Skeletal muscle satellite cell (primary cell): ENCODE data around the gene HM13.
"Not testable (repeated sequence)": the region's sequence is repeated elsewhere in the genome, so short reads cannot be mapped to it uniquely, and the experiment has no call there.

Source experiments
- H3K27me3 ChIP-seq: 2 replicates; pipeline ENCODE4 v1.7.0; 2013; ENCODE audit warnings: low read length; ENCODE audit not compliant: control insufficient read depth, insufficient read depth
- H3K36me3 ChIP-seq: 2 replicates; pipeline ENCODE4 v1.7.0; 2013; ENCODE audit warnings: mild to moderate bottlenecking, control low read depth, low read length; ENCODE audit not compliant: insufficient read depth
- H3K4me1 ChIP-seq: 2 replicates; pipeline ENCODE4 v1.7.0; 2013; ENCODE audit warnings: low read length; ENCODE audit not compliant: control insufficient read depth, insufficient read depth
- H3K4me2 ChIP-seq: 2 replicates; pipeline ENCODE4 v1.7.0; 2013; ENCODE audit warnings: mild to moderate bottlenecking, low read length
- H3K4me3 ChIP-seq: 2 replicates; pipeline ENCODE4 v1.7.0; 2013; ENCODE audit warnings: low read length
- H3K9ac ChIP-seq: 2 replicates; pipeline ENCODE4 v1.7.0; 2013; ENCODE audit warnings: mild to moderate bottlenecking, low read depth, low read length, moderate library complexity
- H3K9me3 ChIP-seq: replicated peaks from 2 replicates; pipeline ENCODE4 v1.7.0; 2013; ENCODE audit warnings: mild to moderate bottlenecking, control low read depth, low read length
- small RNA-seq: library from RNA; depleted of rRNA; stranded (forward); fragments of <200 nt; gene quantifications from one replicate; pipeline ENCODE3, GENCODE V24; 2012

Gene HM13

GRCh38 chr20:31607640-31608250 lies 93.5 kb downstream of the HM13 start:
- Histone ChIP-seq H3K27me3 (no peaks in the 10 kb centered on the region), H3K36me3 (peaks cover 19% of the 10 kb centered on the region), H3K9ac (peak overlapping the region; percentile 98), H3K4me3 (peak overlapping the region; percentile 96), H3K9me3 (no peaks in the 10 kb centered on the region), H3K4me2 (peak overlapping the region; percentile 88), H3K4me1 (peaks cover 40% of the 10 kb centered on the region)

DNA sequence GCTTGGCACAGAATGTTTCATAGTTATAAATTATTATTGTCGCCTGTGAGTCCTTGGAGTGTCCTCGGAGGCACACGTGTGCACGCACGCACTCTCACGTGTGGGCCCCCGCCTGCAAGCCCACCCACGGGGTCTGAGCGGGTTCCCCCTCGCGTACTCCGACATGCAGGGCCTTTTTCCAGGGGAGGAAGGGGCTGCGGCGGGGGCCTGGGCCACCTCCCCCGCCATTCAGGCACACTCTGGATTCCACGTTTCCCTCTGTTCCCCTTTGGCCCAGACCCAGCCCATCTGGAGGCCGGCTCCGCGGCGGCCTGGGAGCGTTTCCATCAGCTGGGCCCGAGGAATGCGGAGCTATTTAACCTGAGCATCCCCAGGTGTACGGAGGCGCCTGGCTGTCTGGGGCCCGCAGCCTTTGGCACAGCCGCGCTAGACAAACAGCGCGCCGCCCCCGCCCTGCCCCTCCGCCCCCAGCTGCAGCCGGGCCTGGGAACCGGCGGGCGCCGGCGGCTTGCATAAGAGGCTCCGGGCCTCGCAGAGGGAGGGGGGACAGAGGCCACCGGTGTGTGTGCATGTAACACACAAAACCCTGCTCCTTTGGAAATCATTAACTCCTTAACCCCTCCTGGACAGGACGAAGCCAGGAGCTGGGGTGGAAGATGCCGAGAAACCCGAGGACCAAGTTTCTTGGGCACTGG lies 94.2 kb downstream of the HM13 start:
- Histone ChIP-seq H3K9me3 (no peaks in the 10 kb centered on the region), H3K4me2 (peak overlapping the region; percentile 88), H3K4me1 (peaks cover 34% of the 10 kb centered on the region), H3K36me3 (peaks cover 19% of the 10 kb centered on the region), H3K27me3 (no peaks in the 10 kb centered on the region), H3K9ac (peak overlapping the region; percentile 98), H3K4me3 (peak overlapping the region; percentile 96)

DNA sequence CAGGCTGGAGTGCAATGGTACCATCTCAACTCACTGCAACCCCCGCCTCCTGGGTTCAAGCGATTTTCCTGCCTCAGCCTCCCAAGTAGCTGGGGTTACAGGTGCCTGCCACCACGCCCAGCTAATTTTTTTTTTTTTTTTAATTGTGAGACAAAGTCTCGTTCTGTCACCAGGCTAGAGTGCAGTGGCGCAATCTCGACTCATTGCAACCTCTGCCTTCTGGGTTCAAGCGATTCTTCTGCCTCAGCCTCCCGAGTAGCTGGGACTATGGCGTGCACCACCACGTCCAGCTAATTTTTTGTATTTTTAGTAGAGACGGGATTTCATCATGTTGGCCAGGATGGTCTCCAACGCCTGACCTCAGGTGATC lies 98.0 kb downstream of the HM13 start:
- not testable (repeated sequence) for H3K4me3 ChIP-seq, H3K9ac ChIP-seq, H3K9me3 ChIP-seq, H3K4me2 ChIP-seq, H3K36me3 ChIP-seq, H3K27me3 ChIP-seq
- H3K4me1 ChIP-seq = peaks cover 25% of the 10 kb centered on the region

DNA sequence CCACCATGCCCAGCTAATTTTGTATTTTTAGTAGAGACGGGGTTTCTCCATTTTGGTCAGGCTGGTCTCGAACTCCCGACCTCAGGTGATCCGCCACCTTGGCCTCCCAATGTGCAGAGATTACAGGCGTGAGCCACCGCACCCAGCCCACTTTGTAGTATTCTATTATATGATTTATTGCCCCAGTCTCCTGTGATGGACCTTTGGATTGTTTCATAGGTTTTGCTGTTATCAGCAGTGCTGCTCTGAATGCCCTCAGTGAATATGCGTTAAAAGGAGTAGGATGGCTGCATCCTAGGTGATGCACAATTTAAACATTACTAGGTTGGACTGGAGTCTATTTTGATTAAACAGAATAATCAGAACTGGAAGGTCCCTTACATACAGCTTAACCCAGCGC lies 101.2 kb downstream of the HM13 start:
- H3K4me2 ChIP-seq = no peak overlapping the region
- H3K27me3 ChIP-seq = no peaks in the 10 kb centered on the region
- H3K4me1 ChIP-seq = peaks cover 10% of the 10 kb centered on the region
- no peaks in the 10 kb centered on the region for H3K9me3 ChIP-seq
- H3K9ac ChIP-seq = no peak overlapping the region
- H3K36me3 ChIP-seq = no peaks in the 10 kb centered on the region
- H3K4me3 ChIP-seq = no peak overlapping the region

DNA sequence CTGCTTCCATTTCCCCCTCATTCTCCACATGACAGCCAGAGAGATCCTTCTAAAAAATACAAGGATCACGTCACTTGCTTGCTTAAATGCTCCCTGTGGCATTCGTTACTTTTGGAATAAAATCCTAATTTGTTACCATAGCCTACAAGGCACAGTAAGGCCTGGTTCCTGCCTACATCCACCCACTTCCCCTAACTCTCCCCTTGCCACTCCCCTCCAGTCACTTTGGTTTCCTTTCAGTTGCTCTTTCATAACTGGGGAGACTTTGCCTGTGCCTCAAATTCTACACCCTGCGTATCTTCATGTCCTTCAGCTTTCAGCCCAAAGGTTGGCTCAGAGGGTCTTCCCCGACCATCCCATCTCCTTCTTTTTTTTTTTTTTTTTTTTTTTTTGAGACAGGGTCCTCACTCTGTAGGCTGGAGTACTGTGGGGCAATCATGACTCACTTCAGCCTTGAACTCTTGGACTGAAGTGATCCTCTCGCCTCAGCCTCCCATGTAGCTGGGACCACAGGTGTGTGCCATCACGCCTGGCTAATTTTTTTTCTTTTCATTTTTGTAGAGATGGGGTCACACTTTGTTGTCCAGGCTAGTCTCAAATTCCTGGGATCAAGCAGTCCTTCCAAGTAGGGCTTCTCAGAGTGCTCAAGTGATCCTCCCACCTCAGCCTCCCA lies 103.3 kb downstream of the HM13 start:
- Histone ChIP-seq H3K36me3 (no peaks in the 10 kb centered on the region), H3K4me2 (no peak overlapping the region), H3K9me3 (no peaks in the 10 kb centered on the region), H3K27me3 (no peaks in the 10 kb centered on the region), H3K4me1 (peaks cover 2% of the 10 kb centered on the region), H3K9ac (no peak overlapping the region), H3K4me3 (no peak overlapping the region)

Small RNA genes lying within 50 kb of the gene (small RNA-seq; reads per million reads assigned to genes)
- gene MIR3193 = 0.49 reads per million
